ENCODE results near the gene SLC44A1. TPM values are rescaled to one million over a fixed set of nuclear protein-coding genes. Genes with fewer than 3 reads are reported as not detected.

Gene SLC44A1
- total and polyA plus RNA-seq, 2 of the 13 experiments (the other 11 are each of a cell fraction or from before 2014, with no cell fraction given): 21.4 to 40.8 TPM

- TF ChIP-seq CERS6 (CRISPR knock-in tag; IDR thresholded peaks at IDR 0.05) (no peak), ZNF180 (CRISPR knock-in tag; IDR thresholded peaks at IDR 0.05; ENCODE audit: borderline replicate concordance, low read depth) (no peak), JUN (CRISPR knock-in tag; IDR thresholded peaks at IDR 0.05) (no peak), NR2F2 (IDR thresholded peaks at IDR 0.05; ENCODE audit: borderline replicate concordance, low read depth) (peak; percentile 25; the same call in 1 of the 2 replicates), SP4 (CRISPR knock-in tag; IDR thresholded peaks at IDR 0.05) (no peak), DNMT3B (CRISPR knock-in tag; conservative IDR thresholded peaks at IDR 0.05) (peak; percentile 79; the same call in 1 of the 2 replicates), HNRNPK (IDR thresholded peaks at IDR 0.05; ENCODE audit: low read depth, low read length, poor library complexity, severe bottlenecking) (no peak), FOXA1 (IDR thresholded peaks at IDR 0.05) (no peak), FOXA1 (CRISPR knock-in tag; IDR thresholded peaks at IDR 0.05) (peak; percentile 65), ARID2 (CRISPR knock-in tag; IDR thresholded peaks at IDR 0.05; ENCODE audit: borderline replicate concordance) (no peak), FIP1L1 (IDR thresholded peaks at IDR 0.05; ENCODE audit: borderline replicate concordance, insufficient read depth, low read depth, low read length) (no peak), ZNF710 (CRISPR knock-in tag; IDR thresholded peaks at IDR 0.05; ENCODE audit: borderline replicate concordance) (peak; percentile 55; the same call in 1 of the 2 replicates), PPARG (CRISPR knock-in tag; conservative IDR thresholded peaks at IDR 0.05) (peak; percentile 91), KDM1A (CRISPR knock-in tag; IDR thresholded peaks at IDR 0.05) (peak; percentile 70; the same call in 1 of the 2 replicates), HHEX (CRISPR knock-in tag; IDR thresholded peaks at IDR 0.05) (peak; percentile 34; the same call in 1 of the 2 replicates), ZNF282 (IDR thresholded peaks at IDR 0.05; ENCODE audit: partially characterized antibody) (no peak), NFATC3 (CRISPR knock-in tag; IDR thresholded peaks at IDR 0.05) (no peak), SNRNP70 (IDR thresholded peaks at IDR 0.05; ENCODE audit: low read depth, low read length) (no peak), BCL6 (CRISPR knock-in tag; IDR thresholded peaks at IDR 0.05) (peak; percentile 80), DMAP1 (CRISPR knock-in tag; IDR thresholded peaks at IDR 0.05) (peak; percentile 57), DMTF1 (CRISPR knock-in tag; IDR thresholded peaks at IDR 0.05) (no peak), MBNL3 (CRISPR knock-in tag; conservative IDR thresholded peaks at IDR 0.05) (no peak), ZMYM2 (CRISPR knock-in tag; IDR thresholded peaks at IDR 0.05) (peak; percentile 85), ZNF558 (CRISPR knock-in tag; IDR thresholded peaks at IDR 0.05; ENCODE audit: borderline replicate concordance) (no peak), SP5 (CRISPR knock-in tag; IDR thresholded peaks at IDR 0.05; ENCODE audit: borderline replicate concordance, low read depth) (peak; percentile 92), CREB1 (IDR thresholded peaks at IDR 0.05) (no peak), CREB1 (CRISPR knock-in tag; IDR thresholded peaks at IDR 0.05) (peak; percentile 53)
These were observed 47.0 kb downstream of the SLC44A1 start (continued) for GRCh38 chr9:105291422-105291859.
